Neural cell (in vitro differentiated cells): ENCODE measurements around the gene GOLGA6C. TPM values are rescaled to one million over a fixed set of nuclear protein-coding genes. Genes with fewer than 3 reads are reported as not detected.

Source experiments
- H2AFZ ChIP-seq: fragments of 200-600, 300-800 bp; sonication (generic), shearing (Covaris generic); 2 replicates; pipeline ENCODE4 v1.6.0; 2014; ENCODE audit warnings: low read depth, mild to moderate bottlenecking, antibody characterized with exemption, low read length, moderate library complexity
- H3F3A ChIP-seq: fragments of 200-600 bp; shearing (Covaris generic); 2 replicates; pipeline ENCODE4 v1.6.1; 2016; ENCODE audit warnings: mild to moderate bottlenecking, moderate library complexity, mixed read lengths, antibody characterized with exemption, low read length; ENCODE audit not compliant: insufficient read depth, poor library complexity, severe bottlenecking
- H3K27ac ChIP-seq: fragments of 200-600, 300-800 bp; sonication (generic), shearing (Covaris generic); 2 replicates; pipeline ENCODE4 v1.5.1; 2014; ENCODE audit warnings: mild to moderate bottlenecking, low read length, moderate library complexity
- H3K27me3 ChIP-seq: fragments of 300-800, 200-600 bp; sonication (generic), shearing (Covaris generic); 2 replicates; pipeline ENCODE4 v1.6.0; 2014; ENCODE audit warnings: mild to moderate bottlenecking, low read depth, low read length, moderate library complexity; ENCODE audit not compliant: insufficient read depth
- H3K36me3 ChIP-seq: fragments of 300-800, 200-600 bp; sonication (generic), shearing (Covaris generic); 2 replicates; pipeline ENCODE4 v1.5.1; 2014; ENCODE audit warnings: mild to moderate bottlenecking, antibody characterized with exemption, low read length, moderate library complexity; ENCODE audit not compliant: insufficient read depth
- H3K4me2 ChIP-seq: fragments of 300-800, 200-600 bp; sonication (generic), shearing (Covaris generic); 2 replicates; pipeline ENCODE4 v1.6.0; 2014; ENCODE audit warnings: mild to moderate bottlenecking, low read length
- H3K4me3 ChIP-seq: fragments of 300-800, 200-600 bp; sonication (generic), shearing (Covaris generic); 2 replicates; pipeline ENCODE4 v1.5.1; 2014; ENCODE audit warnings: mild to moderate bottlenecking, low read length, moderate library complexity
- H3K79me2 ChIP-seq: fragments of 200-600 bp; shearing (Covaris generic); replicated peaks from 2 replicates; pipeline ENCODE4 v1.6.0; 2014; ENCODE audit warnings: mild to moderate bottlenecking, low read length, moderate library complexity; ENCODE audit not compliant: insufficient read depth
- H3K9ac ChIP-seq: fragments of 300-800, 200-600 bp; sonication (generic), shearing (Covaris generic); 2 replicates; pipeline ENCODE4 v1.6.1; 2016; ENCODE audit warnings: mild to moderate bottlenecking, low read length, mixed read lengths
- H3K9me2 ChIP-seq: fragments of 200-600 bp; shearing (Covaris generic); 2 replicates; pipeline ENCODE4 v1.6.1; 2016; ENCODE audit warnings: mild to moderate bottlenecking, low read length, mixed read lengths; ENCODE audit not compliant: insufficient read depth
- H3K9me3 ChIP-seq: fragments of 200-600, 300-800 bp; sonication (generic), shearing (Covaris generic); 2 replicates; pipeline ENCODE4 v1.6.1; 2016; ENCODE audit warnings: mild to moderate bottlenecking, mixed run types, low read length, moderate library complexity, mixed read lengths
- H4K20me1 ChIP-seq: fragments of 200-600 bp; shearing (Covaris generic); 2 replicates; pipeline ENCODE4 v1.6.1; 2016; ENCODE audit warnings: mild to moderate bottlenecking, mixed run types; ENCODE audit not compliant: insufficient read depth
- CTCF ChIP-seq: fragments of 450-650 bp; IDR thresholded peaks from 2 replicates; pipeline ENCODE4 v1.5.1; 2014; ENCODE audit warnings: antibody characterized with exemption, mild to moderate bottlenecking, moderate library complexity; ENCODE audit not compliant: poor library complexity, severe bottlenecking
- EP300 ChIP-seq: fragments of 450-650 bp; conservative IDR thresholded peaks from 2 replicates; pipeline ENCODE4 v1.6.1; 2014; ENCODE audit warnings: antibody characterized with exemption, mild to moderate bottlenecking, moderate library complexity; ENCODE audit not compliant: poor library complexity, severe bottlenecking
- EZH2 ChIP-seq: fragments of 200-600, 300-800 bp; shearing (Covaris generic), sonication (generic); IDR thresholded peaks from 2 replicates; pipeline ENCODE4 v1.6.1; 2014; ENCODE audit warnings: antibody characterized with exemption, low read length, borderline replicate concordance, mild to moderate bottlenecking; ENCODE audit not compliant: insufficient read depth, poor library complexity, severe bottlenecking
- MXI1 ChIP-seq: fragments of 450-650 bp; conservative IDR thresholded peaks from 2 replicates; pipeline ENCODE4 v1.6.1; 2014; ENCODE audit warnings: antibody characterized with exemption, mild to moderate bottlenecking; ENCODE audit not compliant: poor library complexity, severe bottlenecking
- POLR2AphosphoS5 ChIP-seq: IDR thresholded peaks from 2 replicates; pipeline ENCODE4 v1.6.1; 2012
- RAD21 ChIP-seq: fragments of 450-650 bp; conservative IDR thresholded peaks from 2 replicates; pipeline ENCODE4 v1.6.1; 2014; ENCODE audit warnings: antibody characterized with exemption, mild to moderate bottlenecking, moderate library complexity
- REST ChIP-seq: IDR thresholded peaks from 2 replicates; pipeline ENCODE4 v1.6.1; 2012; ENCODE audit warnings: borderline replicate concordance
- SMC3 ChIP-seq: fragments of 450-650 bp; conservative IDR thresholded peaks from 2 replicates; pipeline ENCODE4 v1.6.1; 2014; ENCODE audit warnings: antibody characterized with exemption, mild to moderate bottlenecking, moderate library complexity; ENCODE audit not compliant: poor library complexity
- TAF1 ChIP-seq: IDR thresholded peaks from 2 replicates; pipeline ENCODE4 v1.6.1; 2012; ENCODE audit warnings: low read depth
- polyA plus RNA-seq: library from polyadenylated mRNA; depleted of rRNA; stranded (reverse); fragments of >200 nt; gene quantifications from 2 replicates; pipeline ENCODE4 v1.2.3, GENCODE V29; 2014

The GOLGA6C gene
- polyA plus RNA-seq, 1 donor from 2014 or later = not detected

GRCh38 chr15:75233504-75234190 lies 24.5 kb upstream of the GOLGA6C start:
- no peak overlapping the region for H3K4me3 ChIP-seq
- no peak overlapping the region for H2AFZ ChIP-seq

DNA sequence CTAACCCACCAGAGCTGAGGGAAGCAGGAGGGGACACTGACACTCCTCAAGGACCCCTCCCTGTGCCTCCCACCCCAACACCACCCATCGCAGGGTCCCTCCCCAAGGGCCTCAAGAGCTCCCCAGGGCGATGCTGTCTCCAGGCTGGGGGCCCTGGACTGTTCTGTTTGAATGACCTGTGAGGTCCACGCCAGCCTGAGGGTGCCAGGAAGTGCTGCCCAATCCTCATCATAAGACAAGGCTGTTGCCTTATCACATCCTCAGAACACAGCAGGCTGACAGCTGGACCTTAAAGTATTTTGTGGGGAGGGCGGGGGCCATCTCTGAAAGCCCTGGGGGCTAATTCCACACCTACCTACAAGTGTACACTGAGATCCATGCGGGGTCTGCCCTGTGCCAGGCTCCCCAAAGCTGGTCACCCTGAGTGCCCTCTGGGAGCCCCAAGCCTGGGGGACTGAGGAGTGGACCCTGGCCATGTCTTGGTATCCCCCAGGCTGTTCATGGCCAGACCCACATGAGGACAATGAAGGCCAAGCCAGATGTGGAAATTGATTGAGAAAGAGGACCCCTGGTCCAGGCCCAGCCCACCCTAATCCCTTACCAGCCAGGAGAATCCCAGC lies 23.8 kb upstream of the GOLGA6C start:
- H3K9me3 ChIP-seq = no peaks in the 10 kb centered on the region
- no peaks in the 10 kb centered on the region for H3K9me2 ChIP-seq
- H3K79me2 ChIP-seq = no peaks in the 10 kb centered on the region
- no peak overlapping the region for H3K9ac ChIP-seq
- no peak overlapping the region for H3K4me2 ChIP-seq
- no peak for TF ChIP-seq TAF1
- TF ChIP-seq POLR2AphosphoS5 = no peak
- no peak for TF ChIP-seq SMC3
- no peak for TF ChIP-seq EZH2
- no peak for TF ChIP-seq CTCF
- TF ChIP-seq RAD21 = no peak
- no peak for TF ChIP-seq MXI1
- TF ChIP-seq REST = no peak
- TF ChIP-seq EP300 = no peak
- no peaks in the 10 kb centered on the region for H3K27me3 ChIP-seq
- H3F3A ChIP-seq = no peaks in the 10 kb centered on the region
- H4K20me1 ChIP-seq = no peaks in the 10 kb centered on the region
- no peaks in the 10 kb centered on the region for H3K36me3 ChIP-seq
- H3K27ac ChIP-seq = no peak overlapping the region
- H2AFZ ChIP-seq = no peak overlapping the region
- H3K4me3 ChIP-seq = no peak overlapping the region

More at GRCh38 chr15:75233504-75234190, 24.5 kb upstream of the GOLGA6C start:
- no peaks in the 10 kb centered on the region for H3F3A ChIP-seq
- H3K27ac ChIP-seq = no peak overlapping the region
- no peak overlapping the region for H3K9ac ChIP-seq
- no peaks in the 10 kb centered on the region for H3K79me2 ChIP-seq
- no peaks in the 10 kb centered on the region for H3K27me3 ChIP-seq
- TF ChIP-seq EZH2 = no peak
- no peaks in the 10 kb centered on the region for H3K9me3 ChIP-seq
- no peaks in the 10 kb centered on the region for H3K9me2 ChIP-seq
- no peaks in the 10 kb centered on the region for H4K20me1 ChIP-seq
- no peak overlapping the region for H3K4me2 ChIP-seq
- no peaks in the 10 kb centered on the region for H3K36me3 ChIP-seq
